GM23338 (cell line): ENCODE results near the gene LRMDA.

Source experiments
- CREB1 ChIP-seq: fragments of 250-450 bp; sonication (Bioruptor Pico); IDR thresholded peaks from 2 replicates; pipeline ENCODE4 v1.5.0; 2020; ENCODE audit warnings: low read depth, mild to moderate bottlenecking, moderate library complexity
- EZH2 ChIP-seq: fragments of 200-600 bp; sonication (generic); IDR thresholded peaks from one replicate; pipeline ENCODE4 v1.8.0; 2017; ENCODE audit warnings: antibody characterized with exemption, mild to moderate bottlenecking, low read depth; ENCODE audit not compliant: unreplicated experiment
- EZH2phosphoT487 ChIP-seq: fragments of 200-600 bp; sonication (generic); IDR thresholded peaks from one replicate; pipeline ENCODE4 v1.8.1; 2018; ENCODE audit warnings: antibody characterized with exemption; ENCODE audit not compliant: unreplicated experiment
- JUNB ChIP-seq: IDR thresholded peaks from one replicate; pipeline ENCODE4 v1.6.1; 2016; ENCODE audit warnings: antibody characterized with exemption; ENCODE audit not compliant: unreplicated experiment
- POLR2AphosphoS5 ChIP-seq: IDR thresholded peaks from 2 replicates; pipeline ENCODE4 v1.6.1; 2016; ENCODE audit warnings: antibody characterized with exemption, low read depth
- STAT1 ChIP-seq: IDR thresholded peaks from one replicate; pipeline ENCODE4 v1.6.1; 2016; ENCODE audit warnings: antibody characterized with exemption; ENCODE audit not compliant: unreplicated experiment
- ZNF114 ChIP-seq: fragments of 250-450 bp; sonication (Bioruptor Pico); IDR thresholded peaks from 2 replicates; pipeline ENCODE4 v1.5.0; 2020; ENCODE audit warnings: mild to moderate bottlenecking, moderate library complexity
- ZNF331 ChIP-seq: fragments of 250-450 bp; sonication (Bioruptor Pico); IDR thresholded peaks from 2 replicates; pipeline ENCODE4 v1.5.0; 2020; ENCODE audit warnings: low read depth, mild to moderate bottlenecking, moderate library complexity
- TF ChIP-seq, protein P1 (sequence below), 2 experiments: fragments of 200-600 bp in 1 of 2; sonication (generic) in 1 of 2; conservative IDR thresholded peaks; 2 replicates each; pipeline versions ENCODE4 v1.5.1 to v1.6.1; 2016 to 2017; ENCODE audit warnings: antibody characterized with exemption in 2 of 2, low read depth in 2 of 2, mild to moderate bottlenecking in 2 of 2, moderate library complexity in 1 of 2
- TF ChIP-seq, protein P2 (sequence below): IDR thresholded peaks from 2 replicates; pipeline ENCODE4 v1.6.1; 2016; ENCODE audit warnings: antibody characterized with exemption
- TF ChIP-seq, protein P3 (sequence below): IDR thresholded peaks from one replicate; pipeline ENCODE4 v1.6.1; 2018; ENCODE audit warnings: antibody characterized with exemption; ENCODE audit not compliant: unreplicated experiment
- TF ChIP-seq, protein P4 (sequence below): fragments of 250-450 bp; sonication (Bioruptor Pico); IDR thresholded peaks from 2 replicates; pipeline ENCODE4 v1.5.0; 2020; ENCODE audit warnings: mild to moderate bottlenecking, moderate library complexity

DNA sequence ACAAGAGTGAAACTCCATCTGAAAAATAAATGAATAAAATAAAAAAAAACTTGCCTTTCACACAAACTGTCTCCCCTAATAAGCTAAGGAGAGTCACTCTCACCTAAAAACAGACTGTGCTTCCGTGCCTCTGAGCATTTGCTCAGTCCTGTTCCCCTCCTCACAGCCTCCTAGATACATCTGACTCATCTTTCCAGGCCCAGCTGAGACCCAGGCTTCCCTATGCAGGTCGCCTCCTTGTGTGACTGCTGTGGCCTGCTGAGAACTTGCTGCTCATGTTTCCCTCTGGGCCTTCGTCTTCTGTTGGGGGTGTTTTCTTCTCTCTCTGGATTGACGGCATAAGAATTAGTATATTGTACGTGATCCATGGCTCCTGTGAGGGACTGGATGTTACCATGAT, 777.7 kb downstream of the LRMDA start:
- TF ChIP-seq, protein P1, sequence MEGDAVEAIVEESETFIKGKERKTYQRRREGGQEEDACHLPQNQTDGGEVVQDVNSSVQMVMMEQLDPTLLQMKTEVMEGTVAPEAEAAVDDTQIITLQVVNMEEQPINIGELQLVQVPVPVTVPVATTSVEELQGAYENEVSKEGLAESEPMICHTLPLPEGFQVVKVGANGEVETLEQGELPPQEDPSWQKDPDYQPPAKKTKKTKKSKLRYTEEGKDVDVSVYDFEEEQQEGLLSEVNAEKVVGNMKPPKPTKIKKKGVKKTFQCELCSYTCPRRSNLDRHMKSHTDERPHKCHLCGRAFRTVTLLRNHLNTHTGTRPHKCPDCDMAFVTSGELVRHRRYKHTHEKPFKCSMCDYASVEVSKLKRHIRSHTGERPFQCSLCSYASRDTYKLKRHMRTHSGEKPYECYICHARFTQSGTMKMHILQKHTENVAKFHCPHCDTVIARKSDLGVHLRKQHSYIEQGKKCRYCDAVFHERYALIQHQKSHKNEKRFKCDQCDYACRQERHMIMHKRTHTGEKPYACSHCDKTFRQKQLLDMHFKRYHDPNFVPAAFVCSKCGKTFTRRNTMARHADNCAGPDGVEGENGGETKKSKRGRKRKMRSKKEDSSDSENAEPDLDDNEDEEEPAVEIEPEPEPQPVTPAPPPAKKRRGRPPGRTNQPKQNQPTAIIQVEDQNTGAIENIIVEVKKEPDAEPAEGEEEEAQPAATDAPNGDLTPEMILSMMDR (conservative IDR thresholded peaks at IDR 0.05; ENCODE audit: low read depth in 2 of 2): no peak
- TF ChIP-seq POLR2AphosphoS5: no peak
- TF ChIP-seq EZH2phosphoT487: no peak
- TF ChIP-seq, protein P2, sequence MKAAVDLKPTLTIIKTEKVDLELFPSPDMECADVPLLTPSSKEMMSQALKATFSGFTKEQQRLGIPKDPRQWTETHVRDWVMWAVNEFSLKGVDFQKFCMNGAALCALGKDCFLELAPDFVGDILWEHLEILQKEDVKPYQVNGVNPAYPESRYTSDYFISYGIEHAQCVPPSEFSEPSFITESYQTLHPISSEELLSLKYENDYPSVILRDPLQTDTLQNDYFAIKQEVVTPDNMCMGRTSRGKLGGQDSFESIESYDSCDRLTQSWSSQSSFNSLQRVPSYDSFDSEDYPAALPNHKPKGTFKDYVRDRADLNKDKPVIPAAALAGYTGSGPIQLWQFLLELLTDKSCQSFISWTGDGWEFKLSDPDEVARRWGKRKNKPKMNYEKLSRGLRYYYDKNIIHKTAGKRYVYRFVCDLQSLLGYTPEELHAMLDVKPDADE: no peak
- TF ChIP-seq JUNB: no peak
- TF ChIP-seq EZH2: no peak
- no peak for TF ChIP-seq CREB1 (CRISPR knock-in tag)
- TF ChIP-seq, protein P3, sequence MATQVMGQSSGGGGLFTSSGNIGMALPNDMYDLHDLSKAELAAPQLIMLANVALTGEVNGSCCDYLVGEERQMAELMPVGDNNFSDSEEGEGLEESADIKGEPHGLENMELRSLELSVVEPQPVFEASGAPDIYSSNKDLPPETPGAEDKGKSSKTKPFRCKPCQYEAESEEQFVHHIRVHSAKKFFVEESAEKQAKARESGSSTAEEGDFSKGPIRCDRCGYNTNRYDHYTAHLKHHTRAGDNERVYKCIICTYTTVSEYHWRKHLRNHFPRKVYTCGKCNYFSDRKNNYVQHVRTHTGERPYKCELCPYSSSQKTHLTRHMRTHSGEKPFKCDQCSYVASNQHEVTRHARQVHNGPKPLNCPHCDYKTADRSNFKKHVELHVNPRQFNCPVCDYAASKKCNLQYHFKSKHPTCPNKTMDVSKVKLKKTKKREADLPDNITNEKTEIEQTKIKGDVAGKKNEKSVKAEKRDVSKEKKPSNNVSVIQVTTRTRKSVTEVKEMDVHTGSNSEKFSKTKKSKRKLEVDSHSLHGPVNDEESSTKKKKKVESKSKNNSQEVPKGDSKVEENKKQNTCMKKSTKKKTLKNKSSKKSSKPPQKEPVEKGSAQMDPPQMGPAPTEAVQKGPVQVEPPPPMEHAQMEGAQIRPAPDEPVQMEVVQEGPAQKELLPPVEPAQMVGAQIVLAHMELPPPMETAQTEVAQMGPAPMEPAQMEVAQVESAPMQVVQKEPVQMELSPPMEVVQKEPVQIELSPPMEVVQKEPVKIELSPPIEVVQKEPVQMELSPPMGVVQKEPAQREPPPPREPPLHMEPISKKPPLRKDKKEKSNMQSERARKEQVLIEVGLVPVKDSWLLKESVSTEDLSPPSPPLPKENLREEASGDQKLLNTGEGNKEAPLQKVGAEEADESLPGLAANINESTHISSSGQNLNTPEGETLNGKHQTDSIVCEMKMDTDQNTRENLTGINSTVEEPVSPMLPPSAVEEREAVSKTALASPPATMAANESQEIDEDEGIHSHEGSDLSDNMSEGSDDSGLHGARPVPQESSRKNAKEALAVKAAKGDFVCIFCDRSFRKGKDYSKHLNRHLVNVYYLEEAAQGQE: no peak
- no peak for TF ChIP-seq ZNF331
- no peak for TF ChIP-seq ZNF114
- TF ChIP-seq STAT1: no peak
- TF ChIP-seq, protein P4, sequence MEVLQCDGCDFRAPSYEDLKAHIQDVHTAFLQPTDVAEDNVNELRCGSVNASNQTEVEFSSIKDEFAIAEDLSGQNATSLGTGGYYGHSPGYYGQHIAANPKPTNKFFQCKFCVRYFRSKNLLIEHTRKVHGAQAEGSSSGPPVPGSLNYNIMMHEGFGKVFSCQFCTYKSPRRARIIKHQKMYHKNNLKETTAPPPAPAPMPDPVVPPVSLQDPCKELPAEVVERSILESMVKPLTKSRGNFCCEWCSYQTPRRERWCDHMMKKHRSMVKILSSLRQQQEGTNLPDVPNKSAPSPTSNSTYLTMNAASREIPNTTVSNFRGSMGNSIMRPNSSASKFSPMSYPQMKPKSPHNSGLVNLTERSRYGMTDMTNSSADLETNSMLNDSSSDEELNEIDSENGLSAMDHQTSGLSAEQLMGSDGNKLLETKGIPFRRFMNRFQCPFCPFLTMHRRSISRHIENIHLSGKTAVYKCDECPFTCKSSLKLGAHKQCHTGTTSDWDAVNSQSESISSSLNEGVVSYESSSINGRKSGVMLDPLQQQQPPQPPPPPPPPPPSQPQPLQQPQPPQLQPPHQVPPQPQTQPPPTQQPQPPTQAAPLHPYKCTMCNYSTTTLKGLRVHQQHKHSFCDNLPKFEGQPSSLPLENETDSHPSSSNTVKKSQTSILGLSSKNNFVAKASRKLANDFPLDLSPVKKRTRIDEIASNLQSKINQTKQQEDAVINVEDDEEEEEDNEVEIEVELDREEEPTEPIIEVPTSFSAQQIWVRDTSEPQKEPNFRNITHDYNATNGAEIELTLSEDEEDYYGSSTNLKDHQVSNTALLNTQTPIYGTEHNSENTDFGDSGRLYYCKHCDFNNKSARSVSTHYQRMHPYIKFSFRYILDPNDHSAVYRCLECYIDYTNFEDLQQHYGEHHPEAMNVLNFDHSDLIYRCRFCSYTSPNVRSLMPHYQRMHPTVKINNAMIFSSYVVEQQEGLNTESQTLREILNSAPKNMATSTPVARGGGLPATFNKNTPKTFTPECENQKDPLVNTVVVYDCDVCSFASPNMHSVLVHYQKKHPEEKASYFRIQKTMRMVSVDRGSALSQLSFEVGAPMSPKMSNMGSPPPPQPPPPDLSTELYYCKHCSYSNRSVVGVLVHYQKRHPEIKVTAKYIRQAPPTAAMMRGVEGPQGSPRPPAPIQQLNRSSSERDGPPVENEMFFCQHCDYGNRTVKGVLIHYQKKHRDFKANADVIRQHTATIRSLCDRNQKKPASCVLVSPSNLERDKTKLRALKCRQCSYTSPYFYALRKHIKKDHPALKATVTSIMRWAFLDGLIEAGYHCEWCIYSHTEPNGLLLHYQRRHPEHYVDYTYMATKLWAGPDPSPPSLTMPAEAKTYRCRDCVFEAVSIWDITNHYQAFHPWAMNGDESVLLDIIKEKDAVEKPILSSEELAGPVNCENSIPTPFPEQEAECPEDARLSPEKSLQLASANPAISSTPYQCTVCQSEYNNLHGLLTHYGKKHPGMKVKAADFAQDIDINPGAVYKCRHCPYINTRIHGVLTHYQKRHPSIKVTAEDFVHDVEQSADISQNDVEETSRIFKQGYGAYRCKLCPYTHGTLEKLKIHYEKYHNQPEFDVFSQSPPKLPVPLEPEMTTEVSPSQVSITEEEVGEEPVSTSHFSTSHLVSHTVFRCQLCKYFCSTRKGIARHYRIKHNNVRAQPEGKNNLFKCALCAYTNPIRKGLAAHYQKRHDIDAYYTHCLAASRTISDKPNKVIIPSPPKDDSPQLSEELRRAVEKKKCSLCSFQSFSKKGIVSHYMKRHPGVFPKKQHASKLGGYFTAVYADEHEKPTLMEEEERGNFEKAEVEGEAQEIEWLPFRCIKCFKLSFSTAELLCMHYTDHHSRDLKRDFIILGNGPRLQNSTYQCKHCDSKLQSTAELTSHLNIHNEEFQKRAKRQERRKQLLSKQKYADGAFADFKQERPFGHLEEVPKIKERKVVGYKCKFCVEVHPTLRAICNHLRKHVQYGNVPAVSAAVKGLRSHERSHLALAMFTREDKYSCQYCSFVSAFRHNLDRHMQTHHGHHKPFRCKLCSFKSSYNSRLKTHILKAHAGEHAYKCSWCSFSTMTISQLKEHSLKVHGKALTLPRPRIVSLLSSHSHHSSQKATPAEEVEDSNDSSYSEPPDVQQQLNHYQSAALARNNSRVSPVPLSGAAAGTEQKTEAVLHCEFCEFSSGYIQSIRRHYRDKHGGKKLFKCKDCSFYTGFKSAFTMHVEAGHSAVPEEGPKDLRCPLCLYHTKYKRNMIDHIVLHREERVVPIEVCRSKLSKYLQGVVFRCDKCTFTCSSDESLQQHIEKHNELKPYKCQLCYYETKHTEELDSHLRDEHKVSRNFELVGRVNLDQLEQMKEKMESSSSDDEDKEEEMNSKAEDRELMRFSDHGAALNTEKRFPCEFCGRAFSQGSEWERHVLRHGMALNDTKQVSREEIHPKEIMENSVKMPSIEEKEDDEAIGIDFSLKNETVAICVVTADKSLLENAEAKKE (CRISPR knock-in tag): no peak
